Stimulated activated CD4-positive, alpha-beta T cell treated with anti-CD3 and anti-CD28 coated beads, Interleukin-12 subunit alpha, Interleukin-12 subunit beta, amount 100 ng/mL, for 48 hours (primary cell): ENCODE data around the gene ETNPPL.

Source experiments
- DNase-seq, 3 donors: peaks; one replicate each; pipeline ENCODE4 v3.0.0-alpha.2; 2020; ENCODE audit warnings: low read depth in 2 of 3, low spot score in 1 of 3

ETNPPL gene

DNA sequence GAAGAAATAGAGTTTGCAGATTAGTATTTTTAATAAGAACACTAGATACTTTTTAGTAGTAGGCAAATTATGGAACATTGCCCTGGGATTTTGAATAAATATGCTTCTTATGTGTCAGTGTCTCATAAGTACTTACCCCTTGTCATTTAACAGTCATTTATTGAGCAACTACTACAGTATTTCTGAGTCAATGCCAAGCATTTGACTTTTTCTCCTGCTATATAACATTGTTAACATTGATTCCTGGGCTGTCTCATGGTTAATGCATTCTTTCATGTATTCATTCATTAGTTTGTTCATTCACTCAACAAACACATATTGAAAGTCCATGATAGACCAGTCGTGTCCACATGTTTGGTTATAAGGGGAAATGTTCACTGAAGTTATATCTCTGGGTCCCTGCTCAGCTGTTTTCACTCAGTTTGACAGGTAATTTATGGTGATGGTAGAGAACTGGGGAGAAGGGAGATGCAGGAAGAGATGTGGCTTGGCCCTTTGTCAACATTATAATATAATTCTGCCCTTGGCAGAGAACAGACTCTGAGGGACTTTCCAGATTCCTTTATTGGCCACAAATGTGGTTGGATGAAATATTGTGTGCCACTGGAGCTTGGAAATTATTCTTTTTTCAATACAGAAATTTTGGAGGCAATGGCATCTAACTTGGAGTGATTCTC lies 62.6 kb downstream of the ETNPPL start:
- DNase-seq = no peak

DNA sequence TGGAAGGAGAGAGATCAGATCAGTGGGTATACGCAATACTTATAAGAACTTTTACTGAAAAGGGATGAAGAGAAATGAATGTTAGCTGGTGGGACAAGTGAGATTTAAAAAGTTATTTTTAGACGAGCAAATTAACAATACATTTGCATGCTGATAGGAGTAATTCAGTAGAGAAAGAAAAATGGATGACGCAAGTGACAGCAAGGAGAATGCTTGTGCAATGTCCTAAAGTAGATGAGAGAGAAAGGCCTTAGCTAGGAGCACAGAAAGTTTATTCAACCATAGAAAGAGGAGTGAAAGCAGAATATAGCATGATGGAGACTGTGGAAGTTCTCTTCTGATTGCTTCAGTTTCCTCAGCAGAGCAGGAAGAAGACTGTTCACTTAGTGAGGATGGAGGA lies 66.7 kb downstream of the ETNPPL start:
- no peak for DNase-seq

DNA sequence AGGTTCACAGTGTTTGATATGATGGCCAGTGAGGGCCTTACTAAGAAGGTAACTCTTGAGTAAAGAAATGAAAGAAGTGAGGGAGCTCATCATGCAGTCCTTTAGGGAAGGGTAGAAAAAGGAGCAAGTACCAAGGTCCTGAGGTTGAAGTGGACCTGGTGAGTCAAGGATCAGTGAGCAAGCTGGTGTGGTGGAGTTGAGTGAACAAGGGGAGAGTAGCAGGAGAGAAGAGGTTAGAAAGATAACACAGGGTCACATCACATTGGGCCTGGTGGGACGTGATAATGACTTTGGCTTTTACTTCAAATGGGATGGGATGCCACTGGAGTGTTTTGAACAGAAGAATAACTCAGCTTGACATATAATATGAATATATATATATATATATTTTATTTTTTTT lies 67.8 kb downstream of the ETNPPL start:
- DNase-seq = no peak

DNA sequence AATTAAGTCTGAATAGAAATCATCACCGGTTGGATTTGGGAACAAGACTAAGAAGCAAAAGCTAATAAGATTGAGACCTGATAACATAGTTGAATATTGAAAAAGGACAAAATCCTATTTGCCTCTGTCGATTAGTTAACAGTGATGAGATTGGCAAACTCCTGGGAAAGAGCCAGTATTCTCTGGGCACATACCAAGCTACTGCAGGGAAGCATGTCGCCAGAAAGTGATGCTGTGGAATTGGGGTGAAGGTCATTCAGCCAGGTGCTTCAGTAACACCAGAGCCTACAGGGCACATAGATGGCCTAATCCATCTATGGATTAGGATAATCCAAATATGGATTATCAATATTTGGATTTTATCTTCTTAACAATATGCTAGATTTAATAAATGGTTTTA lies 68.4 kb downstream of the ETNPPL start:
- no peak for DNase-seq

DNA sequence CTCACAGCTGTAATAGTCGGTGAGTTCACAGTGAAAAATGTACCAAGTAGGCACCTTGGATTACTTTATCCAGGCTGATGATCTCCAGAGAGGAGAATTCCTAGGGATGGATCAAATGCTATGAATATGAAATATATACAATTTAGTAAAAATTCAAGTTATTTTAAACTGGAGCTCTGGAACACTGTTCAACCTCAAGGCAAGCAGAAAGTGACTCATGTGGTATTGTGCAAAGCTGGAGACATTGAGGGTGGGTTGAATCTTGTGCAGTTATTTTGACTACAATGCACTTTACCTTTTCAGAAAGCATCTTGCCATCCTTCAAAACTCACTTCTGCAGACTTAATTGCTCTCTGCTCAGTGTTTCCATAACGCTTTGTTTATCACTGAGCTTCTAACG lies 69.0 kb downstream of the ETNPPL start:
- no peak for DNase-seq

DNA sequence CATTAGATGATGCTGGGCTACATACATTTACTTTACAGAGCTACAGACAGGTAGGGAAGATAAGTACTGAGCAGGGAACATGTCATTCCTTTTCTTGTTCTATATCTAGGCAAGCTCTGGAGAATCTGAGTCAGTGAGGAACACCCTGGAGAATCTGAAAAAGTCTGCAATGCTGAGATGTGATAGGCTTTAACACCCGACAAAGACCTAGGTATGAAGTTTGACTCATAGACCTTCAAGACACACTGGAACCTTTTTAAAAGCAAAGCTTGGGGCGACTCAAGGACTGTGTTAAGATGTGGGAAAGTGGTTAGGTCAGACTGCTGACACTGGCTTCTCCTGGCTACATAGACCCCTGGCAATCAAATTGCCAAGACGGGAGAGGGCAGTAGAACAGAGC lies 69.6 kb downstream of the ETNPPL start:
- DNase-seq = no peak
